NCI-H2081 (cell line): ENCODE data around the gene ANAPC2.

ENCODE experiments used
- DNase-seq, 2 experiments: peaks; one replicate each; lab custom pipeline; 2025; lab: John Stamatoyannopoulos, UW

ANAPC2 gene

GRCh38 chr9:137127301-137128157 is 60.8 kb downstream of the ANAPC2 start:
- DNase-seq: no peak

- DNase-seq: no peak
These were observed 61.6 kb downstream of the ANAPC2 start for GRCh38 chr9:137126786-137127185.
